GM19043 (cell line): ENCODE data around the gene PDK2.

Experiments
- ATAC-seq: cut with Tn5 transposase; IDR thresholded peaks from one replicate; pipeline ENCODE4 v1.9.1; 2021; ENCODE audit warnings: low read depth; ENCODE audit not compliant: unreplicated experiment

The PDK2 gene

DNA sequence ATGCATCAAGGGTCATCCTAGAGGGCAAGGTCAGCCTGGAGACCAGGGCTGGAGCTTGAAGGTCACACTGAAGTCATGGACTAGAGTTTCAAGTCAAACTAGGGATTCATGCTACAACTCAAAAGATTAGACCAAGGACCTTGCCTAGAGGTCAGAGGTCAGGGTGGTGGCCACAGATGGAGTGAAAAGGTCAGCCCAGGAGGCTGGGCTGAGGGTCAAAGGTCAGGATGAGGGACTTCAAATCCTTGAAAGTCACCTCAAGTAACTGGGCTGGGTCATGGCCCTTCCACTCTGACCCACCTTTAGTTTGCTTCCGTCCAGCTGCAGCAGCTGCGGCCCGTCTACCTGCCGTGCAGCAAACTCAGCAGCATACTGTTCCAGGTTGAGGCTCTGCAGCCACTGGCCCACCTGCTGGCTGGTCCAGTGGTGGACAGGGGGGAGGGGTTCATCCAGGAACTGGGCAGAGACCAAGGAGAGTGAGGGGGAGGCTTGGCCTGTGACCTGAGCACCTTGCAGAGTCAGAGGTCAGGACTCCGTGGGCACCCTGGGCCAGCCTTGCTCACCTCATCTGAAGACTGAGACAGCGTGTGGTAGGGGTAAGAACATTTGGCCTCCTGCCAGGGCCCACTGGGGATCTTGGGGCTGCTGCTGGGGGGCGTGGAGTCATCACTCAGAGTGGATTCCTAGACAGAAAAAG, 18.6 kb downstream of the PDK2 start:
- ATAC-seq: no peak

DNA sequence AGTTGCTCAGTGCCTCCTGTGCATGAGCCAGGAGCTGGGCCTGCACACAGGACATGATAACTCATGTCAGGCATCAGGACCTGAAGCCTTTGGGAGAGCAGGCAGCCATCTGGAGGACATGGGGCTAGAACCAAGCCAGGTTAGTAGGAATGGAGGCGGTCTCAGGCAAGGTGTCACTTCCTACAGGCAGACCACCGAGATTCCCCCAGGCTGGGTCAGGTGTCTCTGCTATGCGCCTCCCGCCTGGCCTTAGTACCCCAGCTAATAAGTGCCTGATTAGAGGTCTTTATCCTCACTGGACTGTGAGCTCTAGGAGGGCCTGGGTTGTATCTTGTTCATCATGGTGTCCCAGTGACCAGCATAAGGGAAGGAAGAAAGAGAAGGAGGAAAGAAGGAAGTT, 19.2 kb downstream of the PDK2 start:
- no peak for ATAC-seq

DNA sequence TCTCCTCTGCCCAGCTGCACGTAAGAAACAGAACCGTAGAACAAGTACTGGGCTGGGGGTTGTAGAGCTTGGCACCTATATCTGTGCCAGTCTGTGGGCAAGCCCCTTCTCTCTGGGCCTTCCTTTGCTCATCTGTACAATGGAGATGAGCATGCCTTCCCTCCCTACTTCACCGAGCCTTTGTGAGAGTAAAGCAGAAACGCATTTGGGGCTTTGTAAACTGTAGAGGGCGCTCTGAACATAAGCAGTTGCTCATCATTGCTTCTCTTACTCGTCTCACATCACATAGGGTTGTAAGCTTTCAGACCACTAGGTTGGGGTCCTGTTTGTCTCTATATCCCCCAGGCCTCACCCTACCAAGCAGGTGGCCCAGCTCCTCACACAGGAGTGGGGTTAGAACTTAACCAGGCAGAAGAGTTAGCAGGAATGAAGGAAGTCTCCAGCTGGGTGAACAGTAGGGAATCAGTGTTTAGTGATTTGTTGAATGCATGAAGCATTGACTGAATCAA, 19.8 kb downstream of the PDK2 start:
- ATAC-seq: no peak

DNA sequence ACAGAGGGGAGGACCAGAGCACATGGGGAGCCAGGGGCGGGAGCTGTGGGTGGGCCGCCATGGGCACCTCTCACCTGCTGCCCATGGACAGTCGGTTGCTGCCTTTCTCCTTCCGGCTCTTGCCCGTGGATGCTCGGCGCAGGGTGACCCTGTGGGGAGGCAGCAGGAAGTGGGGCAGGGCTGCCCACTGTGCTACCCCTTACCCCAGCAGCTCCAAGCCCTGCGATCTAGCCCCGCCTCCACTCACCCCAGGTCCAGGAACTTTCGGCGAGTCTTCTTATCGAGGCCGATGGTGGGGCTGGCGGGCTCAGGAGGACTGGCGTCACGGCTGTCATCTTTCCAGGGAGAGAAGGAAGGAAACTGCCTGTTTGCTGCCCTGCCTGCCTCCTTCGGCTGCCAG, 20.6 kb downstream of the PDK2 start:
- ATAC-seq: no peak

GRCh38 chr17:50117202-50118051, 22.3 kb downstream of the PDK2 start:
- no peak for ATAC-seq

- no peak for ATAC-seq
Observed at GRCh38 chr17:50118076-50118827, 23.1 kb downstream of the PDK2 start.

- ATAC-seq: no peak
Observed at GRCh38 chr17:50118828-50119218, 23.7 kb downstream of the PDK2 start.

DNA sequence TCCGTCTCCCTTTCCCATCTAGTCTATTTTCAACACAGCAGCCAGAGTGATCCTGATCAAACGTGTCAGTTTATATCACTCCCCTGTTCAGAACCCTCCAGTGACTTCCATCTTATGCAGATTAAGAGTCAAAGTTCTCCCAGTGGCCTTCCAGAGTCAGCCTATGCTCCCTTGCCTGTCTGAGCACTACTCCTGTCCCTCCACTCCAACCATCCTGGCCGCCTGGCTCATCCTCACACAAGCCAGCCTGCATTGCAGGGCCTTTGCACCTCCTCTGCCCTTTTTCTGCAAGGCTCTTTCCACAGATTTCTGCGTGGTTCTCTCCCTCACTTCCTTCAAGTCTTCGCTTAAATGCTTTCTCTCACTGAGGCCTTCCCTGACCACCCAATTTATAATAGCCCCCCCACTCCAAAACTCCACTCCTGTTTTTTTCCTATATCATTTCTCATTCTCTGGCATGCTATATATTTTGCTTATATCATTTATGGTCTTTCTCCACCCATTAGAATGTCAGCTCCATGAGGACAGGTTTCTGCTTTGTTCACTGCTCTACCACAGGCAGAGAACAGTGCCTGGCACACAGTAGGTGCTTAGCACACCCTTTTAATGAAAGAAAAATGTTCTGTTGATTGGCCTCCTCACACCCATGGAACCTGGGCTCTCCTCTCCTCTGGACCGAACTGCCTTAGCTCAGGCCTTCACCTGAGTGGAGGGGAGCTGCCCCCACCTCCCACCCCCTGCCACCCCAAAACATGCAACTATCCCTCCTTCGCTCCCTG, 25.5 kb downstream of the PDK2 start:
- no peak for ATAC-seq

GRCh38 chr17:50122945-50123344, 27.8 kb downstream of the PDK2 start:
- ATAC-seq: no peak

- no peak for ATAC-seq
Observed at GRCh38 chr17:50123649-50124349, 28.6 kb downstream of the PDK2 start.

DNA sequence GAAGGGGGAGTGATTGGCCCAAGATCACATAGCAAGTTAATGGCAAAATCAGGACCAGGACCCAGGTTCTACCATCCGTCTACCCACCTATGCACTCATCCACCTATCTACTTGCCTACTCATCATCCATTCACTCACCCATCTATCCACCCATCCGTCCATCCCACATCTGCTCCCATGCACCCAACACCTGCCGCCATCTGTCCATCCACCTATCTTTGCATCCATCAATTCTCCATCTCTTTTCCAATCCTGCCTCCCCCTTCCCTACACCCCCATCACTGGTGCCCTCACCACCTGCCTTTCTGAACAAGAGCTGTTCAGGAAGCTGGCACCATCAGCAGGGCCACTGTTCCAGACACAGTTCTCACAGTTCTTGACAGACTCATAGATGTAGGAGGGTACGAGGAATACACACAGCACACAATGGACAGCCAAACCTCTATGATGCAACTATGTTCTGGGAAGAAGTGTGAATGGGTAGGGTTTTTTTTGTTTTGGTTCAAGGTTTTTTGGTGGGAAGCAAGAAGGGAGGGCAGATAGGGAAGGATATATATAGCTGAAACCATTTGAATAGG, 30.4 kb downstream of the PDK2 start:
- ATAC-seq: no peak

DNA sequence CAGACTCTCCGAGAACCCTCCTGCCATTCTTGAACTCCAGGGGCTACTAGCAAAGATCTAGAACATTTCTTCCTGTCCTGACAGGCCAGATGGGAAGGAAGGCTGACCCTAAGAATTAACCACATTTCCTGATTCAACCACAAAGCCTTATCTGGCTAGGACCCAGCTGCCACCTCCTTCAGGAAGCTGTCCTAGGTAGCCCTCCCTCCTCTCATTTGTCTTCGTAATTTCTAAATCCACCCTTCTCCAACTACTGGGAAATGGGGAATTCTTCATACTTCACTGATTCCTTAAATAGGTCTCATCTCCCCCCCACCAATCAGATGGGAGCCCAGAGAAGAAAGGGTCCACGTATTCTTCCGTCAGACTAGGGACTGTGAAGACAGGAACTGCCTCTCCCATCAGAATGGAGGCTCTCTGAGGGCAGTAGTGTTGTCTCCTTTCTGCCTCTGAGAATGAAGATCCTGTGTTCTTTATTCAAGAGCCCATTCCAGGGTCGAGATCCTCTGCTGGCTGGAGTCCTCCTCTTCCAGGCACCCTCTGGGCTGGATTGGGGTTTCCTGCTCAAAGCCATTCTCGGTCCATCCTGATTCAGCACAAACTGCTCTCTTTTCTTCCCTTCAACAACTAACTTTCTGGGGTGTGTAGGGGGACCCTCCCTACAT, 32.7 kb downstream of the PDK2 start:
- ATAC-seq: no peak

DNA sequence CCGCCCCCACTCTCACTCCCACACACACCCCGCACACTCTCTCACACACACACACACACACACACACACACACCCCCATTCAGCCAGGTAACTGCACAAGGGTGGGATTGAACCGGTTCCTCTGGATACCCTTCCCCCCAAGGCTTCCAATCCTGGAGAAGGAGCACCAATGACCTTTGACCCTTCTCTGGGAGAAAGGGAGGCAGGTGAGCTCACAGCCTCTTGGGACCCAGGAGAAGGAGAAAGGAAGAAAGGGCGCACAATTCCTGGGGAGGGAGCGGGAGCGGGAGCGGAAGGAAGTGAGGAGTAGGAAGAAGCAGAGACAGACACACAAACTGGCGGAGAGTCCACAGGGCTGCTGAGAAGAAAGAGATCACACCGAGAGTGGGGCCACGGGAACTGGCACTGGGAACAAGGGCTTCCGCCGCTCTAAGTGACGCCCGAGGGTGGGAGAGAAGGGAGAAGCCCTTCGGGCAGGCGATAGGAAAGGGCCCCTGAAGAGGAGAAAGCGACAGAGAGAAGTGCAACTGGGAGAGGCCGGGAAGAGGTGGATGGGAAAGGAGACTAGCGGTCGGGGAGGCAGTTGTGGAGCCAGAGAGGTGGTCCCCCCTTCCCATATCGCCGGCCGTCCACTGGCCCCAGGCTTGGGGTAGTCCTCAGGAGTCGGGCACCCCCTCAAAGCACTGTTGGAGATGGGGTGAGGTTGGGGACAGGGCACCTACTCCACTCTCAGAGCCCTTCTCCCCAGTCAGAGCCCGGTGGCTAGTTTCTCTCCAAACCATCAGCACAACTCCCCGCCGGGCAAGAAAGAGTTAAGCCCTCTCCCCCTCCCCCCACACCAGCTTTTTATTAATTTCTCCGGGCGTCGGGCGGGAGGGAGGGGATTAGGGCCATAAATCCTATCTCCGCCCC, 33.5 kb downstream of the PDK2 start:
- no peak for ATAC-seq

DNA sequence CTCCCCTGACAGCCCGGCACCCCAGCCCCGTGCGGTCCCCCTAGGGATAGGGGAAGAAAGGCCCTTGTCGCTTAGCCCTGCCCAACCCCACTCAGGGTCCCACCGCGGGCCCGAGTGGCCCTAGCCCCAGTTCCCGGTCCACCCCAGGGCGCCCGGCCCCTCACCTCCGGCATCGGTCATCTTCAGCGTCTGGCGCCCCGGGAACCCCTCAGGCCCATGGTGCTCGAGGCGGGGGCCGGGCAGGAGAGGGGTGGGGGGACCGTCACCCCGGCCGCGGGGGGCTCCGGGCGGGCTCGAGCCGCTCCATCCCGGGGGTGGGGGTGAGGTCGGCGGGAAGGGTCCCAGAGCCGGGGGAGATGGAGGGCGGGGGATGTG, 34.2 kb downstream of the PDK2 start:
- ATAC-seq: no peak

DNA sequence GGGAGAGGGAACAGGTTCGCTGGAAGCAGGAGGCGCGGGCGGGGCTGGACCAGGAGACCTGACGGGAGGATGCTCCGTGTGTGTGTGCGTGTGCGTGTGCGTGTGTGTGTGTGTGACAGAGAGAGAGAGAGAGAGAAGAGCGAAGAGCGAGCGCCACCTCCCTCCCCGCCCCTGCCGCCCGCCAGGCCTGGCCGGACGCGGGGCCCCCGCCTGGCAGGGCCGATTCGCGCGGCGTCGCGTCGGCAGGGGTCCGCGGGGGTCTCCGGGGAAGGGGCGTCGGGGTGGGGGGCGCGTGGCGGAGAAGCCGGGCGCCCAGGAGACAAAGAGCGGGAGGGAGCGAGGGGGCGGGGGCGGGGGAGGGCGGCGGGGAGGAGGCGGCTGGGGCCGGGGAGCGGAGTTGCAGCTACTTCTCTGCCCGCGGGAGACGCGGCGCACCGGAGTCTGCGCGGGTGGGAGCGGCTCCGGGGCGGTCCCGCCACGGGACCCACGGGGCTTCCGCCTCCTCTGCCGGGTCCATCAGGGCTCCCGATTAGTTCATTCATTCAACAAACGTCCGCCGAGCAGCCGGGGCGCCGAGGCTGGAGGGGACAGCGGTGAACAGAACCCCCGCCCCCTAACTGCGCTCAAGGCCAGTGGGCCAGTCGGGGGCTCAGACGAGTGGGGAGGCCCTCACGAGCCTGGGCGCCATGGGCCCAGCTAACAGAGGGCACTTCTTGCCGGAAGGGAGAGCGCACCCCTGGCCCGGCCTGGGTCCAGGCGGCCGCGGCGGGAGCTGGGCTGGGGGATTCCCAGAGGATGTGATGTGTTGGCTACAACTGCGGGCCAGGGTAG, 34.8 kb downstream of the PDK2 start, which contains the start of gene SAMD14:
TSS of gene SAMD14 (minus strand) at position 433 of the 831 bp plus-strand sequence. CDS start 5,201 bp downstream, outside the sequence.
- ATAC-seq: no peak

GRCh38 chr17:50130559-50131305, 35.6 kb downstream of the PDK2 start:
- ATAC-seq: no peak
